H1 (cell line): ENCODE results near the gene DHX57. TPM values are rescaled to one million over a fixed set of nuclear protein-coding genes. Genes with fewer than 3 reads are reported as not detected.

Experiments used
- FOSL1 ChIP-seq: IDR thresholded peaks from 2 replicates; pipeline ENCODE4 v1.6.1; 2011; ENCODE audit warnings: mild to moderate bottlenecking, low read depth, low read length, moderate library complexity; ENCODE audit not compliant: insufficient read depth
- GTF2F1 ChIP-seq: IDR thresholded peaks from 2 replicates; pipeline ENCODE4 v1.6.1; 2012; ENCODE audit warnings: low read depth, low read length, improper control_type of control experiment, borderline replicate concordance
- polyA plus RNA-seq, 7 experiments: library from polyadenylated mRNA; depleted of rRNA in 3 of 7; stranded (reverse) in 5 of 7; unstranded in 2 of 7; fragments of >200 nt in 5 of 7; fragments of 200-250 nt in 2 of 7; gene quantifications; 1 replicate in 5 of 7; 2 replicates in 1 of 7; 4 replicates in 1 of 7; pipeline versions ENCODE4 v1.2.1 to v1.2.3, GENCODE V29; 2011 to 2013; ENCODE audit warnings: missing spikeins in 2 of 7, mixed read lengths in 2 of 7
- total RNA-seq: library from RNA; stranded (reverse); fragmentation: NEBNext Ultra II Directional; extraction: Animal tissue kit (Norgen Biotek cat#: 25700); gene quantifications from 2 replicates; pipeline ENCODE4 v1.2.1, GENCODE V29; 2021

Gene DHX57
- total and polyA plus RNA-seq, 2 of the 8 experiments (the other 6 are each of a cell fraction or from before 2014, with no cell fraction given): 10.7 to 32.9 TPM

DNA sequence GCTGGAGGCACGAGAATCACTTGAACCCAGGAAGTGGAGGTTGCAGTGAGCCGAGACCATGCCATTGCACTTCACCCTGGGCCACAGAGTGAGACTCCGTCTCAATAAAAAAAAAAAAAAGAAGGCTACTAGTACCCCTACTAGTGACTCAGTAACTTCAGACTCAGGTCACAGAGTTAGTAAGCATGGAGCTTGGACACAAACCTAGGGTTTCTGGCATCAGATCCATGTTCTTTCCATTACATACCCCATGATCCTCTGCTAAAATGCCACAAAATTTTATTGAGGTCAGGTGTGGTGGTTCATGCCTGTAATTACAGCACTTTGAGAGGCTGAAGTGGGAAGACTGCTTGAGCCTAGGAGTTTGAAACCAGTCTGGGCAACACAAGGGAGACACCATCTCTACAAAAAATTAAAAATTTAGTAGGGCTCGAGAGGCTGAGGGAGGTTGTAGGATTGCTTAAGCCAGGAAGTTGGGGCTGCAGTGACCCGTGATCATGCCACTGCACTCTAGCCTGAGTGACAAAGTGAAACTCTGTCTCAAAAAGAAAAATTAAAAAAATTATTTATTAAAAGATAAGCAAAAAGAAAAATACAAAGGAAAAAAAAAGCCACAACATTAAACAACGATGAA lies 45.1 kb downstream of the DHX57 start (continued):
- TF ChIP-seq FOSL1 (no peak), GTF2F1 (no peak)
